ENCODE results near the gene MXD3.

DNA sequence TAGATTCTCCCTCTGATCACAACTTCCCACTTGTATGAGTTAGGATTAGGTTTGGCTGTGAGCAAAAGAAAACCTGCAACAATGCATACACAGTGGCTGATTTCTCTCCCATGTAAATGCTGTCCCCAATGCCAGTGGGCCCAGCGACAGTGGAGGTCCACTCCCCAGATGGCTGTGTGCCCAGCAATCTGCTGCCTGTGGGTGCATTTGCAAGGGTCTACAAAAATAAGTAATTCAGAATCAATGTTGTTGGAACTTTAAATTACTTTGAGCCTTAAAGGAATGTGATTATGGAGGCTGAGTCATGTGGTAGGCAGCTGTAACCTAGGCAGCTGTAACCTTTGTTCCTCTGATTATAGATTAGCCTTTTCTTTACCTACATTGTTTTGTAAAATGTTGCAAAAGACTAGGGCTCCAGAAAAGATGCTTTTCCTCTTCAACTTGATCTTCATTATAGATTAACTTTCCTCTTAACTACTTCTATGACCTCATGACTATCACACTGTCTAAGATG lies 14.2 kb upstream of the MXD3 start:
- TF ChIP-seq POLR2A (IDR thresholded peaks at IDR 0.05; ENCODE audit: low read length) (no peak), GATA1 (IDR thresholded peaks at IDR 0.05; ENCODE audit: low read depth, low read length) (no peak)
